ENCODE measurements around the gene LALBA.
"Not testable (repeated sequence)": the region's sequence is repeated elsewhere in the genome, so short reads cannot be mapped to it uniquely, and the experiment has no call there.

The LALBA gene

DNA sequence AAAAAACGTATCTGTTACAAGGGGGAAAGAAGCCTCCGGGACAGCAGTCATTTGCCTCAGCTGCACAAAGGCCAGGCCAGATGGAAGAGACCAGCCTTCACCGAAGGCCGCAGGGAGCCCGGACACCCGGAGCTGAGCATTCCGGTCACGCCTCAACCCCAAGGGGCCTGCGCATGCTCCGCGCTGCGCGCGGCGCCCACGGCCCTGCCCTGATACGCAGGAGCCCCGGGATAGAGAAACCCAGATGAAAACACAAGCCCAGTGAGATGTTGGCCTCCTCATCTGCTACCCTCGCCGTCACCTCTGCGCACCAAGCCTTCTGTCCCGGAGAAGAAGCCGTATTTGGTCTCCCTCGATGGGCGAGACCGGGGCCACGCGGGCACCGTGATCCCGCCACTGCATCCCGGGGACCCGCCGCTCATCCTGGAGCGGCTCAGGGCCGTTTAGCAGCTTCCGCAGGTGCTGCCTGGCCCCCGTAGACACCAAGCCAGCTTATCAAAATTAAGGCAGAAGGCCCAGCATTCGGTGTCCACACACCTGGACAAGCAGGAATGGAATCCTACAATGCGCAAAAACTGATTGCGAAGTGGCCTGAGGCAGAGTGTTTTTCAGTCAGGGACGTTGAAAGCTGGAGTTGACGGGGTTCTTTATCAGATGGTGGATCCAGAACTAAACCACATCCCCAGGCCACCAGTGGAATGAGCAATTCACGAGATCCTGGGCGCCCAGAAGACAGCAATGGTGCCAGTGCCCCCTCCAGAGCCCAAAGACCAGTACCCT, 41.8 kb downstream of the LALBA start:
- no peak for DNase-seq (ENCODE audit: low read depth)

DNA sequence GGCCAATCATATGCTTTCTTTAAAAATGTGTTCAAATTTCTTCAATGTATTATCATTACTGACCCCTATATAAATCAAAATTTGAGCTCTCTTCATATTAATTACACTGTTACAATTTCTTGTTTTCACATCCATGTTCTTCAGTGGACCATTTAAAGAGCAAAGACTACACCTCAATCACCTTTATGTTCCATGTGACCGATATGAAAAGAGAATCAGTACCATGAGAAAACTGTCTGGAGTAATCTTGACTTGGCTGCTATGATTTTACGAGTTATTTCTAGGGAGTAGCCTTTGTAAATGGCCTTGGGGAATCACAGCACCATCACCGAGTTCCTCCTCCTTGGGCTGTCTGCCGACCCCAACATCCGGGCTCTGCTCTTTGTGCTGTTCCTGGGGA, 44.5 kb downstream of the LALBA start, which contains the start of gene OR8S1:
Gene OR8S1 (plus strand): TSS at position 301 of the 400 bp plus-strand sequence. CDS start 0 bp downstream, at position 301.
- DNase-seq (ENCODE audit: low read depth), result no peak

DNA sequence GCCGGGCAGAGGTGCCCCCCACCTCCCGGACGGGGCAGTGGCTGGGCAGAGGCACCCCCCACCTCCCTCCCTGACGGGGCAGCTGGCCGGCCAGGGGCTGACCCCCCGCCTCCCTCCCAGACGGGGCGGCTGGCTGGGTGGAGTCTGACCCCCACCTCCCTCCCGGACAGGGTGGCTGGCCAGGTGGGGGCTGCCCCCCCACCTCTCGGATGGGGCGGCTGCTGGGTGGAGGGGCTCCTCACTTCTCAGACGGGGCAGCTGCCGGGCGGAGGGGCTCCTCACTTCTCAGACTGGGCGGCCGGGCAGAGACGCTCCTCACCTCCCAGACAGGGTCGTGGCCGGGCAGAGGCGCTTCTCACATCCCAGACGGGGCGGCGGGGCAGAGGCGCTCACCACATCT, 49.5 kb downstream of the LALBA start:
- not testable (repeated sequence) for DNase-seq (ENCODE audit: low read depth)
